GM23338 (cell line): Measurements from ENCODE around the gene CA6. TPM values are rescaled to one million over a fixed set of nuclear protein-coding genes. Genes with fewer than 3 reads are reported as not detected.

ENCODE experiments used
- ATAC-seq: fragments of 200-7000 bp; cut with Tn5 transposase; 3 replicates; pipeline ENCODE4 v1.9.1; 2020
- DNase-seq: peaks from one replicate; pipeline ENCODE4 v3.0.0-alpha.2; 2015; ENCODE audit warnings: low spot score
- H2AFZ ChIP-seq: fragments of 200-600 bp; sonication (generic); 2 replicates; pipeline ENCODE4 v1.8.0; 2016; ENCODE audit warnings: antibody characterized with exemption, mild to moderate bottlenecking, moderate library complexity
- H3F3A ChIP-seq: fragments of 200-600 bp; sonication (generic); replicated peaks from 2 replicates; pipeline ENCODE4 v1.8.0; 2017; ENCODE audit warnings: antibody characterized with exemption, mixed run types, low read depth
- H3K27ac ChIP-seq: fragments of 200-600 bp; sonication (generic); 2 replicates; pipeline ENCODE4 v1.6.1; 2016; ENCODE audit warnings: low read depth
- H3K27me3 ChIP-seq: fragments of 200-600 bp; sonication (generic); 2 replicates; pipeline ENCODE4 v1.8.0; 2016; ENCODE audit warnings: mild to moderate bottlenecking, mixed run types, moderate library complexity; ENCODE audit not compliant: insufficient read depth
- H3K36me3 ChIP-seq: fragments of 200-600 bp; sonication (generic); 2 replicates; pipeline ENCODE4 v1.8.0; 2016; ENCODE audit warnings: mild to moderate bottlenecking; ENCODE audit not compliant: insufficient read depth
- H3K4me1 ChIP-seq: fragments of 200-600 bp; sonication (generic); 2 replicates; pipeline ENCODE4 v1.8.0; 2016; ENCODE audit warnings: mild to moderate bottlenecking, moderate library complexity; ENCODE audit not compliant: insufficient read depth
- H3K4me2 ChIP-seq: fragments of 200-600 bp; sonication (generic); 2 replicates; pipeline ENCODE4 v1.7.1; 2017; ENCODE audit warnings: mixed run types
- H3K4me3 ChIP-seq: fragments of 200-600 bp; sonication (generic); 2 replicates; pipeline ENCODE4 v1.6.1; 2016; ENCODE audit warnings: mixed run types
- H3K79me2 ChIP-seq: fragments of 200-600 bp; sonication (generic); replicated peaks from 2 replicates; pipeline ENCODE4 v1.8.0; 2017; ENCODE audit warnings: mild to moderate bottlenecking; ENCODE audit not compliant: insufficient read depth
- H3K9me2 ChIP-seq: fragments of 200-600 bp; sonication (generic); 2 replicates; pipeline ENCODE4 v1.8.0; 2017; ENCODE audit not compliant: insufficient read depth
- H4K20me1 ChIP-seq: fragments of 200-600 bp; sonication (generic); replicated peaks from 2 replicates; pipeline ENCODE4 v1.8.0; 2017; ENCODE audit warnings: mild to moderate bottlenecking; ENCODE audit not compliant: insufficient read depth
- H3K27ac Mint-ChIP-seq: 2 replicates; pipeline ENCODE4 v1.8.0; 2020; ENCODE audit warnings: inconsistent platforms, mild to moderate bottlenecking, moderate library complexity, mixed read lengths
- H3K27me3 Mint-ChIP-seq: 3 replicates; pipeline ENCODE4 v1.8.0; 2022; ENCODE audit warnings: low read depth, mild to moderate bottlenecking, moderate library complexity, mixed read lengths, inconsistent platforms; ENCODE audit not compliant: insufficient read depth, poor library complexity
- H3K36me3 Mint-ChIP-seq: 3 replicates; pipeline ENCODE4 v1.8.0; 2021; ENCODE audit warnings: low read depth, mild to moderate bottlenecking, inconsistent platforms, moderate library complexity, mixed read lengths
- H3K4me1 Mint-ChIP-seq: 3 replicates; pipeline ENCODE4 v1.8.0; 2020; ENCODE audit warnings: mild to moderate bottlenecking, inconsistent platforms, mixed read lengths
- H3K4me3 Mint-ChIP-seq: 3 replicates; pipeline ENCODE4 v1.8.0; 2021; ENCODE audit warnings: moderate library complexity, mild to moderate bottlenecking, inconsistent platforms, mixed read lengths
- H3K9me3 Mint-ChIP-seq: 3 replicates; pipeline ENCODE4 v1.8.0; 2020; ENCODE audit warnings: moderate library complexity, mild to moderate bottlenecking, inconsistent platforms, mixed read lengths
- CREB1 ChIP-seq: fragments of 250-450 bp; sonication (Bioruptor Pico); IDR thresholded peaks from 2 replicates; pipeline ENCODE4 v1.5.0; 2020; ENCODE audit warnings: low read depth, mild to moderate bottlenecking, moderate library complexity
- CTCF ChIP-seq, 2 experiments: fragments of 200-600 bp in 1 of 2; sonication (generic) in 1 of 2; conservative IDR thresholded peaks; 2 replicates each; pipeline versions ENCODE4 v1.5.1 to v1.6.1; 2016 to 2017; ENCODE audit warnings: antibody characterized with exemption in 2 of 2, low read depth in 2 of 2, mild to moderate bottlenecking in 2 of 2, moderate library complexity in 1 of 2
- ETS1 ChIP-seq: IDR thresholded peaks from 2 replicates; pipeline ENCODE4 v1.6.1; 2016; ENCODE audit warnings: antibody characterized with exemption
- EZH2 ChIP-seq: fragments of 200-600 bp; sonication (generic); IDR thresholded peaks from one replicate; pipeline ENCODE4 v1.8.0; 2017; ENCODE audit warnings: antibody characterized with exemption, mild to moderate bottlenecking, low read depth; ENCODE audit not compliant: unreplicated experiment
- EZH2phosphoT487 ChIP-seq: fragments of 200-600 bp; sonication (generic); IDR thresholded peaks from one replicate; pipeline ENCODE4 v1.8.1; 2018; ENCODE audit warnings: antibody characterized with exemption; ENCODE audit not compliant: unreplicated experiment
- JUNB ChIP-seq: IDR thresholded peaks from one replicate; pipeline ENCODE4 v1.6.1; 2016; ENCODE audit warnings: antibody characterized with exemption; ENCODE audit not compliant: unreplicated experiment
- NANOG ChIP-seq: IDR thresholded peaks from 2 replicates; pipeline ENCODE4 v1.6.1; 2016; ENCODE audit warnings: antibody characterized with exemption, borderline replicate concordance
- POLR2AphosphoS5 ChIP-seq: IDR thresholded peaks from 2 replicates; pipeline ENCODE4 v1.6.1; 2016; ENCODE audit warnings: antibody characterized with exemption, low read depth
- REST ChIP-seq: IDR thresholded peaks from one replicate; pipeline ENCODE4 v1.6.1; 2018; ENCODE audit warnings: antibody characterized with exemption; ENCODE audit not compliant: unreplicated experiment
- STAT1 ChIP-seq: IDR thresholded peaks from one replicate; pipeline ENCODE4 v1.6.1; 2016; ENCODE audit warnings: antibody characterized with exemption; ENCODE audit not compliant: unreplicated experiment
- ZNF114 ChIP-seq: fragments of 250-450 bp; sonication (Bioruptor Pico); IDR thresholded peaks from 2 replicates; pipeline ENCODE4 v1.5.0; 2020; ENCODE audit warnings: mild to moderate bottlenecking, moderate library complexity
- ZNF331 ChIP-seq: fragments of 250-450 bp; sonication (Bioruptor Pico); IDR thresholded peaks from 2 replicates; pipeline ENCODE4 v1.5.0; 2020; ENCODE audit warnings: low read depth, mild to moderate bottlenecking, moderate library complexity
- ZNF462 ChIP-seq: fragments of 250-450 bp; sonication (Bioruptor Pico); IDR thresholded peaks from 2 replicates; pipeline ENCODE4 v1.5.0; 2020; ENCODE audit warnings: mild to moderate bottlenecking, moderate library complexity
- polyA plus RNA-seq: library from polyadenylated mRNA; unstranded; fragments of >200 nt; fragmentation: Nextera tagmentation; extraction: Ambion mirVana; gene quantifications from 2 replicates; pipeline ENCODE4 v1.2.1, GENCODE V29; 2016
- total RNA-seq: library from RNA; depleted of rRNA; stranded (reverse); fragments of >200 nt; shearing (Covaris generic); gene quantifications from 2 replicates; pipeline ENCODE4 v1.2.3, GENCODE V29; 2014

CA6 gene
- total and polyA plus RNA-seq, 2 experiments from 2014 or later, result not detected

- Mint-ChIP-seq H3K9me3 (no peaks in the 10 kb centered on the region), H3K27ac (no peak overlapping the region), H3K27me3 (peaks cover 9% of the 10 kb centered on the region), H3K4me3 (no peak overlapping the region), H3K36me3 (no peaks in the 10 kb centered on the region), H3K4me1 (no peaks in the 10 kb centered on the region)
- Histone ChIP-seq H3K79me2 (no peaks in the 10 kb centered on the region), H3K4me2 (no peak overlapping the region), H3K27ac (no peak overlapping the region), H3K4me1 (no peaks in the 10 kb centered on the region), H3K4me3 (no peak overlapping the region), H3K36me3 (no peaks in the 10 kb centered on the region), H4K20me1 (no peaks in the 10 kb centered on the region; the same call in 1 of the 2 replicates), H3K27me3 (no peaks in the 10 kb centered on the region), H3K9me2 (no peaks in the 10 kb centered on the region), H2AFZ (no peak overlapping the region), H3F3A (no peaks in the 10 kb centered on the region)
- DNase-seq, result no peak
- ATAC-seq, result no peak
- TF ChIP-seq JUNB (no peak), ZNF114 (no peak), ZNF462 (CRISPR knock-in tag) (no peak), ETS1 (no peak), REST (no peak), ZNF331 (no peak), EZH2phosphoT487 (no peak), CREB1 (no peak), POLR2AphosphoS5 (no peak), CTCF (conservative IDR thresholded peaks at IDR 0.05; ENCODE audit: low read depth in 2 of 2) (no peak), NANOG (no peak), STAT1 (no peak), EZH2 (no peak)
These were observed 74.6 kb downstream of the CA6 start for GRCh38 chr1:9020305-9020704.
